Mucosa of descending colon (tissue), 3 donors: ENCODE results near the gene ATRNL1. TPM values are rescaled to one million over a fixed set of nuclear protein-coding genes. Genes with fewer than 3 reads are reported as not detected.

ENCODE experiments used
- ATAC-seq: fragments of 200-7000 bp; cut with Tn5 transposase; one replicate; pipeline ENCODE4 v1.9.1; 2020; ENCODE audit warnings: mild to moderate bottlenecking, moderate library complexity
- DNase-seq, 3 donors: peaks; one replicate each; pipeline ENCODE4 v3.0.0-alpha.2; 2020
- H3K36me3 ChIP-seq: fragments of 200-600 bp; one replicate; pipeline ENCODE4 v1.8.0; 2021; ENCODE audit warnings: low read depth, mild to moderate bottlenecking
- H3K4me1 ChIP-seq: fragments of 200-600 bp; one replicate; pipeline ENCODE4 v1.8.0; 2021; ENCODE audit warnings: low read depth, mild to moderate bottlenecking
- H3K4me3 ChIP-seq: fragments of 200-600 bp; one replicate; pipeline ENCODE4 v1.8.0; 2021; ENCODE audit warnings: mild to moderate bottlenecking
- H3K9me3 ChIP-seq: fragments of 200-600 bp; one replicate; pipeline ENCODE4 v1.8.0; 2021; ENCODE audit warnings: mild to moderate bottlenecking
- intact Hi-C, 2 donors: fragments of 100-400 bp; cut with DNase I in 1 of 2; cut with micrococcal nuclease in 1 of 2; formaldehyde crosslinking; loops; one replicate each; pipeline versions ENCODE4 v1.11.0 to v1.11.1; 2022; cut with DNase I, micrococcal nuclease
- long read RNA-seq, 2 donors: library from polyadenylated mRNA; unstranded; transcript quantifications; one replicate each; pipeline ENCODE4 v2.0.0, GENCODE V29; 2019 to 2021
- total RNA-seq, 3 donors: library from RNA; stranded (reverse); fragmentation: NEBNext Ultra II Directional in 2 of 3; extraction: Animal tissue kit (Norgen Biotek cat#: 25700) in 2 of 3; gene quantifications; one replicate each; pipeline versions ENCODE4 v1.2.1 to v1.2.4, GENCODE V29; 2021 to 2023
- TF ChIP-seq, protein P1 (sequence below): fragments of 200-600 bp; IDR thresholded peaks from one replicate; pipeline ENCODE4 v1.8.0; 2022; ENCODE audit warnings: antibody characterized with exemption, mild to moderate bottlenecking
- donor health status: DM: no; HTN: no; CAD: no; lungs with moderate emphysema.
- donor health status: DM: no; HTN: no; CAD: no.
- donor health status: DM: no; HTN: yes; CAD: no.

Gene ATRNL1, protein sequence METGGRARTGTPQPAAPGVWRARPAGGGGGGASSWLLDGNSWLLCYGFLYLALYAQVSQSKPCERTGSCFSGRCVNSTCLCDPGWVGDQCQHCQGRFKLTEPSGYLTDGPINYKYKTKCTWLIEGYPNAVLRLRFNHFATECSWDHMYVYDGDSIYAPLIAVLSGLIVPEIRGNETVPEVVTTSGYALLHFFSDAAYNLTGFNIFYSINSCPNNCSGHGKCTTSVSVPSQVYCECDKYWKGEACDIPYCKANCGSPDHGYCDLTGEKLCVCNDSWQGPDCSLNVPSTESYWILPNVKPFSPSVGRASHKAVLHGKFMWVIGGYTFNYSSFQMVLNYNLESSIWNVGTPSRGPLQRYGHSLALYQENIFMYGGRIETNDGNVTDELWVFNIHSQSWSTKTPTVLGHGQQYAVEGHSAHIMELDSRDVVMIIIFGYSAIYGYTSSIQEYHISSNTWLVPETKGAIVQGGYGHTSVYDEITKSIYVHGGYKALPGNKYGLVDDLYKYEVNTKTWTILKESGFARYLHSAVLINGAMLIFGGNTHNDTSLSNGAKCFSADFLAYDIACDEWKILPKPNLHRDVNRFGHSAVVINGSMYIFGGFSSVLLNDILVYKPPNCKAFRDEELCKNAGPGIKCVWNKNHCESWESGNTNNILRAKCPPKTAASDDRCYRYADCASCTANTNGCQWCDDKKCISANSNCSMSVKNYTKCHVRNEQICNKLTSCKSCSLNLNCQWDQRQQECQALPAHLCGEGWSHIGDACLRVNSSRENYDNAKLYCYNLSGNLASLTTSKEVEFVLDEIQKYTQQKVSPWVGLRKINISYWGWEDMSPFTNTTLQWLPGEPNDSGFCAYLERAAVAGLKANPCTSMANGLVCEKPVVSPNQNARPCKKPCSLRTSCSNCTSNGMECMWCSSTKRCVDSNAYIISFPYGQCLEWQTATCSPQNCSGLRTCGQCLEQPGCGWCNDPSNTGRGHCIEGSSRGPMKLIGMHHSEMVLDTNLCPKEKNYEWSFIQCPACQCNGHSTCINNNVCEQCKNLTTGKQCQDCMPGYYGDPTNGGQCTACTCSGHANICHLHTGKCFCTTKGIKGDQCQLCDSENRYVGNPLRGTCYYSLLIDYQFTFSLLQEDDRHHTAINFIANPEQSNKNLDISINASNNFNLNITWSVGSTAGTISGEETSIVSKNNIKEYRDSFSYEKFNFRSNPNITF (N-terminal part only)
- 10 to 100 TPM in 1 of 3 donors, 1 to 10 TPM in 1, under 1 TPM in 1; 0.58 to 61.7 (median 1.8) TPM for total RNA-seq
- long read RNA-seq, donor 1, full-length matches to known transcripts: 11 of 14 reads
- long read RNA-seq, donor 1, partial matches to known transcripts: 0 of 14 reads
- long read RNA-seq, donor 1, other reads (novel, unspliced or antisense): 3 of 14 reads
- long read RNA-seq, donor 2: 0 reads

DNA sequence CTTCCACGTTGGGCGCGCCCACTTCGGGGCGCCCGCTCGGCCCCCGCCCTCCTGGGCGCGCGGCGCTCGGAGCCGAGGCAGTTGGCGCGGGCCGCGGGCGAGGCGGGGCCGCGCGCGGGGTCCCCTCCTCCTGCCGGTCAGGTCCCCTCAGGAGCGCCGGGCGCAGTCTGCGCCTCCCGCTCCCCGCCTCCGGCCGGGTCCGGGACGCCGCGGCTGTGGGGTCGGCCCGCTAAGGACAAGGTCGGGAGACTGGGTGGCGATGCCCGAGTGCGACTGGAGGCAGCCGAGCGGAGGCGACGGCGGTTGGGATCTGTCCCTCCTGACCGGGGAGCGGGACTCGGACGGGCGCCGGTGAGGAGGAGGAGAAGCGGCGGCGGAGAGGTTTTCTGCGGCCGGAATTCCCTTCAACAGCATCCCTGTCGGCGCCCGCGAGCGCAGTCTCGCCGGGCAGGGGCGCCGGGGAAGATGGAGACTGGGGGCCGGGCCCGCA is at the start of gene ATRNL1:
Gene ATRNL1 (plus strand): TSS at position 80 of the 490 bp plus-strand sequence. CDS start 386 bp downstream, at position 466.
- peak; percentile 60 for ATAC-seq
- peak in 2 of 3 donors; percentile 31 to 52 for DNase-seq
- Histone ChIP-seq H3K4me3 (no peak within 1 kb of the TSS), H3K4me1 (peaks cover 3% of the 10 kb centered on the region), H3K36me3 (no peaks in the 10 kb centered on the region), H3K9me3 (no peaks in the 10 kb centered on the region)
- TF ChIP-seq, protein P1, sequence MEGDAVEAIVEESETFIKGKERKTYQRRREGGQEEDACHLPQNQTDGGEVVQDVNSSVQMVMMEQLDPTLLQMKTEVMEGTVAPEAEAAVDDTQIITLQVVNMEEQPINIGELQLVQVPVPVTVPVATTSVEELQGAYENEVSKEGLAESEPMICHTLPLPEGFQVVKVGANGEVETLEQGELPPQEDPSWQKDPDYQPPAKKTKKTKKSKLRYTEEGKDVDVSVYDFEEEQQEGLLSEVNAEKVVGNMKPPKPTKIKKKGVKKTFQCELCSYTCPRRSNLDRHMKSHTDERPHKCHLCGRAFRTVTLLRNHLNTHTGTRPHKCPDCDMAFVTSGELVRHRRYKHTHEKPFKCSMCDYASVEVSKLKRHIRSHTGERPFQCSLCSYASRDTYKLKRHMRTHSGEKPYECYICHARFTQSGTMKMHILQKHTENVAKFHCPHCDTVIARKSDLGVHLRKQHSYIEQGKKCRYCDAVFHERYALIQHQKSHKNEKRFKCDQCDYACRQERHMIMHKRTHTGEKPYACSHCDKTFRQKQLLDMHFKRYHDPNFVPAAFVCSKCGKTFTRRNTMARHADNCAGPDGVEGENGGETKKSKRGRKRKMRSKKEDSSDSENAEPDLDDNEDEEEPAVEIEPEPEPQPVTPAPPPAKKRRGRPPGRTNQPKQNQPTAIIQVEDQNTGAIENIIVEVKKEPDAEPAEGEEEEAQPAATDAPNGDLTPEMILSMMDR: no peak
- intact Hi-C loops: no loop called here

DNA sequence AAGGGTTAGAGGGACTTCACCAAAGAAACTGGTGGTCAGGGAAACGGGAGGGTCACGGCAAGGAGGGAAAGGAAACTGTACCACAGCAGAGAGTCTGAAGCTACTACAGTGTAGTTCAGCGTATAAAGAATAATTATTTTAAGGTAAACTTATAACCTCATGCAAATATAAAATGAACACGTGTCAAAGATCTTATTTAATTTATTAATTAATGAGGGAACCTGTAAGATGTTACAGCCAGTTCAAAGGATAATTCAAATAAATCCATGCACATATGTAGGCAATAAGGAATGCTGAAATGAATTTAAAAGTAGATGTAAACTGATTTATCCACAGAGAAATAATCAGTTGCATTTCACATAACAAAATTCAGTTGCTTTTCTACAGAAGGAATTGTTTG is 49.4 kb upstream of the ATRNL1 start:
- Histone ChIP-seq H3K4me1 (no peaks in the 10 kb centered on the region), H3K36me3 (no peaks in the 10 kb centered on the region), H3K4me3 (no peak overlapping the region), H3K9me3 (no peaks in the 10 kb centered on the region)
- no peak for ATAC-seq
- TF ChIP-seq, protein P1: no peak
- intact Hi-C loops: no loop called here
- DNase-seq: no peak

DNA sequence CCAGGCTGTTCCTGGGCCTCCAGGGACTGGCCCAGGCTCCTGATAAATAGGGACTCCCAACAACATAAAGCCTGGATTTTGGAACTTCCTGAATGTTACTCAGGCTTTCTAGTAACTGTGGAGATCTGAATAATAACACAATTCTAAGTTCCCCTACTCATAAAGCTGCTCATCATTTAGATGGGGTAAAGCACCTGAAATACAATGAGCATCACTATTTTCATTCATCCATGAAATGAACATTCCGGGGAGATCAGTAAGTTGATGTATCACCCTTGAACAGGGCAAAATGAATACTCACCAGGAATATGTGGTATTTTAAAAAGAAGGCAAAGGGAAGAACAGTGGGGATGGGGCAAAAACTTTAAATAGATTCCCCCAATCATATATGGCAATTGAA is 48.3 kb upstream of the ATRNL1 start:
- no peak overlapping the region for H3K4me3 ChIP-seq
- intact Hi-C loops: no loop called here
- ATAC-seq (no peak), DNase-seq (no peak)
- no peaks in the 10 kb centered on the region for H3K36me3 ChIP-seq
- TF ChIP-seq, protein P1: no peak
- no peaks in the 10 kb centered on the region for H3K9me3 ChIP-seq
- no peaks in the 10 kb centered on the region for H3K4me1 ChIP-seq

DNA sequence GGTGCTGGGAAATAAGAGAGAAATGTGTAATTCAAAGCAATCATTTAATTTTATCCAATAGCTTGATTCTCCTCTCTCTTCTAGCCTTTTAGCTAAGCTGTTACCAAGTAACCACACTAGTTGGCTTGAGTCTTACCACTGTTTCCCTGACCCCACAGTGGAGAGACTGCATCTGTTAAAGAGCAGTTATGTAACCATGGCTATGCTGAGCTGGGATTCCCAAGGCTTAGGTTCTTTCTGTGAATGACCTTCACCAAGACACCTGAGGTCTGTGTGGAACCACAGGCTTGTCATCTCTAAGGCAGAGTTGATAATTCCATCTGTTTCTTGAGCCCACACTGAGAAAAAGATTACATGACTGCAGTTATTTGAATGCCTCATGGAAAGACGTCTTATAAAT is 47.7 kb upstream of the ATRNL1 start:
- intact Hi-C loops: no loop called here
- Histone ChIP-seq H3K36me3 (no peaks in the 10 kb centered on the region), H3K9me3 (no peaks in the 10 kb centered on the region), H3K4me3 (no peak overlapping the region), H3K4me1 (no peaks in the 10 kb centered on the region)
- DNase-seq (no peak), ATAC-seq (no peak)
- TF ChIP-seq, protein P1: no peak

DNA sequence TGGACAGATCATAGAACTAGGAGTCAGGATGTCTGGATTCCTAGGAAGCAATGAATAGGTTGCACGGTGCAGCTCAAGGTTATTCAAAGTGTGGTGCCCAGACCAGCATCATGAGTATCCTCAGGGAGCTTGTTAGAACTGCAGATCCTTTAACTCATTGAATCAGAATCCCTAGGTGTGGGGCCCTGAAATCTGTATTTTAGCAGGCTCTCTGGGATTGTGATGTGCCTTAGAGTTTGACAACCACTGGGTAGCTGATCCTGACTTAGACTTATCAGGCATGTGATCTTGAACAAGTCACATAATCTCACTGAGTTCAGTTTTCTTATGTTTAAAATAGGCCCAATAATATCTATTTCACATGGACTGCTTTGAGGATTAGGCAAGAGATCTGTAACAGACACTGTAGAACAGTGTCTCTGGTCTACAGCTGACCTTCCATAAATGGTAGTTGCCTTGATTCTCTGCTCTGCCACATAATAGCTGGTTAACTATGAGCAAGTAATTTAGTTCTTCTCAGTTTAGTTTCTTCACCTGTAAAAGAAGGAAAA is 46.4 kb upstream of the ATRNL1 start:
- no peaks in the 10 kb centered on the region for H3K9me3 ChIP-seq
- DNase-seq: no peak
- ATAC-seq: no peak
- no peaks in the 10 kb centered on the region for H3K4me1 ChIP-seq
- TF ChIP-seq, protein P1: no peak
- intact Hi-C loops: no loop called here
- H3K4me3 ChIP-seq: no peak overlapping the region
- no peaks in the 10 kb centered on the region for H3K36me3 ChIP-seq
